Measurements from ENCODE around the gene EXOC1. TPM values are rescaled to one million over a fixed set of nuclear protein-coding genes. Genes with fewer than 3 reads are reported as not detected.

EXOC1 gene
- total and polyA plus RNA-seq, 9 of the 15 experiments (the other 6 are each of a cell fraction or from before 2014, with no cell fraction given), result 16.0 to 45.5 (median 26.2) TPM

DNA sequence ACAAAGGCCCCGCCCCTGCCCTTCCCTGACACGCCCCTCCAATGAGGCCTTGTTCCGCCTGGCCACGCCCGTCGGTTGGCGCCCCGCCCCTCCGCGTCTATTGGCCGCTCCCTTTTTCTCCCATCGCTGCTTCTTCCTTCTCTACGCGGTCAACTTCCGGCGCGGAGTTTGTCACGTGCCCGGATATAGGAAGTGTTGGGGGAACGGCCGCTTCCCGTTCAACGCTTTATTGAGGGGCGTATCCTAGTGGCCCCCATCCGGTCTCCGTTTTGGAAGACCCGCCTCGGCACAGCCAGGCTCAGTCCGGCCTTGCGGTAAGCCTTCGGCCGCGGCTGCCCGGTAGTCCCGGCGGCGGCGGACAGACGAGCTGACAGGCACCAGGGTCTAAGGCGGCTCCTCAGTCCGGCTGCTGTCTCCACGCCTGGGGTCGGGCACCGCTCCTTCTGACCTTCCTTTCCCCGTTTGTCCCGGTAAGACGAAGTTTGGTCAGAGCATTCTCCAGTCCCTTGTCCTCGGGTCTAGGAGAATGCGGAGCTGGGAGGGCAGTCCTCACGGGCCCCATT, at the start of gene EXOC1 (continued):
- TF ChIP-seq, protein P1, sequence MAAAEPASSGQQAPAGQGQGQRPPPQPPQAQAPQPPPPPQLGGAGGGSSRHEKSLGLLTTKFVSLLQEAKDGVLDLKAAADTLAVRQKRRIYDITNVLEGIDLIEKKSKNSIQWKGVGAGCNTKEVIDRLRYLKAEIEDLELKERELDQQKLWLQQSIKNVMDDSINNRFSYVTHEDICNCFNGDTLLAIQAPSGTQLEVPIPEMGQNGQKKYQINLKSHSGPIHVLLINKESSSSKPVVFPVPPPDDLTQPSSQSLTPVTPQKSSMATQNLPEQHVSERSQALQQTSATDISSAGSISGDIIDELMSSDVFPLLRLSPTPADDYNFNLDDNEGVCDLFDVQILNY (CRISPR knock-in tag; IDR thresholded peaks at IDR 0.05), result no peak
- TF ChIP-seq NUFIP1 (IDR thresholded peaks at IDR 0.05; ENCODE audit: partially characterized antibody), result no peak
- TF ChIP-seq, protein P2, sequence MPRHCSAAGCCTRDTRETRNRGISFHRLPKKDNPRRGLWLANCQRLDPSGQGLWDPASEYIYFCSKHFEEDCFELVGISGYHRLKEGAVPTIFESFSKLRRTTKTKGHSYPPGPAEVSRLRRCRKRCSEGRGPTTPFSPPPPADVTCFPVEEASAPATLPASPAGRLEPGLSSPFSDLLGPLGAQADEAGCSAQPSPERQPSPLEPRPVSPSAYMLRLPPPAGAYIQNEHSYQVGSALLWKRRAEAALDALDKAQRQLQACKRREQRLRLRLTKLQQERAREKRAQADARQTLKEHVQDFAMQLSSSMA (CRISPR knock-in tag; IDR thresholded peaks at IDR 0.05), result no peak
- TF ChIP-seq ELF1 (tag; IDR thresholded peaks at IDR 0.05), result peak; percentile 98
- no peak for TF ChIP-seq DACH1 (IDR thresholded peaks at IDR 0.05; ENCODE audit: partially characterized antibody)
- TF ChIP-seq EZH2 (IDR thresholded peaks at IDR 0.05; ENCODE audit: borderline replicate concordance, low read depth, low read length), result no peak
- no peak; a peak in 1 of 3 replicates for TF ChIP-seq CBX3 (IDR thresholded peaks at IDR 0.05; ENCODE audit: borderline replicate concordance in 1 of 2, low read length in 2 of 2)
- no peak for TF ChIP-seq CCAR2 (IDR thresholded peaks at IDR 0.05; ENCODE audit: low read depth, low read length)
- no peak for TF ChIP-seq ZNF830 (CRISPR knock-in tag; IDR thresholded peaks at IDR 0.05)
- no peak for TF ChIP-seq ZFPM2 (CRISPR knock-in tag; IDR thresholded peaks at IDR 0.05)
- TF ChIP-seq ZNF551 (CRISPR knock-in tag; IDR thresholded peaks at IDR 0.05), result no peak
- no peak for TF ChIP-seq ZNF347 (CRISPR knock-in tag; IDR thresholded peaks at IDR 0.05; ENCODE audit: low read depth)
- TF ChIP-seq ZNF232 (CRISPR knock-in tag; IDR thresholded peaks at IDR 0.05), result no peak
- TF ChIP-seq, protein P3, sequence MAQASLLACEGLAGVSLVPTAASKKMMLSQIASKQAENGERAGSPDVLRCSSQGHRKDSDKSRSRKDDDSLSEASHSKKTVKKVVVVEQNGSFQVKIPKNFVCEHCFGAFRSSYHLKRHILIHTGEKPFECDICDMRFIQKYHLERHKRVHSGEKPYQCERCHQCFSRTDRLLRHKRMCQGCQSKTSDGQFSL (CRISPR knock-in tag; IDR thresholded peaks at IDR 0.05), result no peak
- TF ChIP-seq, protein P3 (tag; IDR thresholded peaks at IDR 0.05), result no peak; a peak in 1 of 4 replicates
- TF ChIP-seq, protein P4, sequence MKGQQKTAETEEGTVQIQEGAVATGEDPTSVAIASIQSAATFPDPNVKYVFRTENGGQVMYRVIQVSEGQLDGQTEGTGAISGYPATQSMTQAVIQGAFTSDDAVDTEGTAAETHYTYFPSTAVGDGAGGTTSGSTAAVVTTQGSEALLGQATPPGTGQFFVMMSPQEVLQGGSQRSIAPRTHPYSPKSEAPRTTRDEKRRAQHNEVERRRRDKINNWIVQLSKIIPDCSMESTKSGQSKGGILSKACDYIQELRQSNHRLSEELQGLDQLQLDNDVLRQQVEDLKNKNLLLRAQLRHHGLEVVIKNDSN (CRISPR knock-in tag; IDR thresholded peaks at IDR 0.05), result peak; percentile 99
- no peak for TF ChIP-seq ZNF445 (CRISPR knock-in tag; IDR thresholded peaks at IDR 0.05; ENCODE audit: low read depth)
- TF ChIP-seq ZNF644 (tag; IDR thresholded peaks at IDR 0.05; ENCODE audit: low read depth), result no peak
- no peak for TF ChIP-seq SREBF2 (CRISPR knock-in tag; IDR thresholded peaks at IDR 0.05)
- TF ChIP-seq ZKSCAN3 (CRISPR knock-in tag; IDR thresholded peaks at IDR 0.05), result no peak
- peak; percentile 87 for TF ChIP-seq BHLHE40 (IDR thresholded peaks at IDR 0.05; ENCODE audit: low read length)
- TF ChIP-seq ZNF41 (CRISPR knock-in tag; conservative IDR thresholded peaks at IDR 0.05), result no peak
- TF ChIP-seq, protein P5, sequence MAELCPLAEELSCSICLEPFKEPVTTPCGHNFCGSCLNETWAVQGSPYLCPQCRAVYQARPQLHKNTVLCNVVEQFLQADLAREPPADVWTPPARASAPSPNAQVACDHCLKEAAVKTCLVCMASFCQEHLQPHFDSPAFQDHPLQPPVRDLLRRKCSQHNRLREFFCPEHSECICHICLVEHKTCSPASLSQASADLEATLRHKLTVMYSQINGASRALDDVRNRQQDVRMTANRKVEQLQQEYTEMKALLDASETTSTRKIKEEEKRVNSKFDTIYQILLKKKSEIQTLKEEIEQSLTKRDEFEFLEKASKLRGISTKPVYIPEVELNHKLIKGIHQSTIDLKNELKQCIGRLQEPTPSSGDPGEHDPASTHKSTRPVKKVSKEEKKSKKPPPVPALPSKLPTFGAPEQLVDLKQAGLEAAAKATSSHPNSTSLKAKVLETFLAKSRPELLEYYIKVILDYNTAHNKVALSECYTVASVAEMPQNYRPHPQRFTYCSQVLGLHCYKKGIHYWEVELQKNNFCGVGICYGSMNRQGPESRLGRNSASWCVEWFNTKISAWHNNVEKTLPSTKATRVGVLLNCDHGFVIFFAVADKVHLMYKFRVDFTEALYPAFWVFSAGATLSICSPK (IDR thresholded peaks at IDR 0.05; ENCODE audit: borderline replicate concordance), result no peak
- TF ChIP-seq POLR2H (tag; IDR thresholded peaks at IDR 0.05; ENCODE audit: low read depth), result peak; percentile 38; the same call in 1 of the 2 replicates
- TF ChIP-seq ZNF699 (CRISPR knock-in tag; IDR thresholded peaks at IDR 0.05; ENCODE audit: insufficient replicate concordance), result no peak
- no peak for TF ChIP-seq MTF1 (CRISPR knock-in tag; IDR thresholded peaks at IDR 0.05; ENCODE audit: borderline replicate concordance)

All from K562 (cell line).